Astrocyte of the cerebellum (primary cell): ENCODE results near the gene LAMA2.
A peak's percentile ranks its signal among the peaks of the same experiment; 100 is the strongest.

ENCODE experiments used
- DNase-seq: peaks from one replicate; pipeline ENCODE4 v3.0.0-alpha.2; 2011; ENCODE audit warnings: low read depth
- H3K4me3 ChIP-seq: 2 replicates; pipeline ENCODE4 v1.5.1; 2011; ENCODE audit warnings: mild to moderate bottlenecking, low read depth, low read length, moderate library complexity
- in situ Hi-C: cut with HindIII; loops from 2 replicates; pipeline ENCODE4 v1.10.0; 2017; ENCODE audit warnings: low sequenced_read_pairs
- TF ChIP-seq, protein P1 (sequence below): IDR thresholded peaks from 2 replicates; pipeline ENCODE4 v1.5.1; 2012; ENCODE audit warnings: low read length, low read depth, moderate library complexity, mild to moderate bottlenecking; ENCODE audit errors: missing control alignments

LAMA2 gene

DNA sequence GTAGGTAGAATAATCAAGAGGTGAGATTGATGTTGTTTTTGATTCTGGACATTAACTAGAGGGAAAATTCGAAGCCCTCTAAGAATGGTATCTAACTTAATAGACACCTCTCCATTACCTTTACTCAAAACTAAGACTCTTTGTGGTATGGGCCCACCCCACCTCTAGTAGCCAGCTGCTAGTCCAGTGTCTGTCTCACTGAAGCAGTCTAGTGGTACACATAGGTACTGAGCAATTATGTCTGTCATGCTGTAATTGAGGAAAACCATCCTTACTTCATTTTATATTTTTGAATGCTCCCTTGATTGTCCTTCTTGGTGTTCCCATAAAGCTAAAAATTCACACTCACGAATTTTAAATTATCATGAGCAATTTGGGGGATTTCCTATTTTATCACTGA is 536.4 kb downstream of the LAMA2 start:
- no peak overlapping the region for H3K4me3 ChIP-seq
- TF ChIP-seq, protein P1, sequence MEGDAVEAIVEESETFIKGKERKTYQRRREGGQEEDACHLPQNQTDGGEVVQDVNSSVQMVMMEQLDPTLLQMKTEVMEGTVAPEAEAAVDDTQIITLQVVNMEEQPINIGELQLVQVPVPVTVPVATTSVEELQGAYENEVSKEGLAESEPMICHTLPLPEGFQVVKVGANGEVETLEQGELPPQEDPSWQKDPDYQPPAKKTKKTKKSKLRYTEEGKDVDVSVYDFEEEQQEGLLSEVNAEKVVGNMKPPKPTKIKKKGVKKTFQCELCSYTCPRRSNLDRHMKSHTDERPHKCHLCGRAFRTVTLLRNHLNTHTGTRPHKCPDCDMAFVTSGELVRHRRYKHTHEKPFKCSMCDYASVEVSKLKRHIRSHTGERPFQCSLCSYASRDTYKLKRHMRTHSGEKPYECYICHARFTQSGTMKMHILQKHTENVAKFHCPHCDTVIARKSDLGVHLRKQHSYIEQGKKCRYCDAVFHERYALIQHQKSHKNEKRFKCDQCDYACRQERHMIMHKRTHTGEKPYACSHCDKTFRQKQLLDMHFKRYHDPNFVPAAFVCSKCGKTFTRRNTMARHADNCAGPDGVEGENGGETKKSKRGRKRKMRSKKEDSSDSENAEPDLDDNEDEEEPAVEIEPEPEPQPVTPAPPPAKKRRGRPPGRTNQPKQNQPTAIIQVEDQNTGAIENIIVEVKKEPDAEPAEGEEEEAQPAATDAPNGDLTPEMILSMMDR, result no peak
- no peak for DNase-seq
- in situ Hi-C loops, result no loop called here

DNA sequence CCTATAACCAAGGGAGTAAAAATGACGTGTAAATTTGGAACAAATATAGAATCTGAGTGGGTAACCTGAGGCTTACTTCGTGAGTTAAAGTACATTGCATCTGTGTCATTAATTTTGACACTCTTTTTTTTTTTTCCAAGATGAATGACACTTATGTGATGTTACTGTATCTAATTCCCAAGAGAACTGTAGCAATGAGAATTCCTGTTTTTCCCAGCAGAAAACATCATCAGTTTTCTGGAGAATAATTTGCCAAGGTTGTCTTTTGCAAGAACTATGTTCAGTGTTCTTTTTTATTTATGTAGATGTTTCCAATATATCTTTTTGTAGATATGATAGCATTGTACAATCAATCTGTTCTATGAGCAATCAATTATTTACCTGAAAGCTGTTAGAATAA is 543.4 kb downstream of the LAMA2 start:
- in situ Hi-C loops, result no loop called here
- TF ChIP-seq, protein P1, result no peak
- H3K4me3 ChIP-seq, result no peak overlapping the region
- no peak for DNase-seq

DNA sequence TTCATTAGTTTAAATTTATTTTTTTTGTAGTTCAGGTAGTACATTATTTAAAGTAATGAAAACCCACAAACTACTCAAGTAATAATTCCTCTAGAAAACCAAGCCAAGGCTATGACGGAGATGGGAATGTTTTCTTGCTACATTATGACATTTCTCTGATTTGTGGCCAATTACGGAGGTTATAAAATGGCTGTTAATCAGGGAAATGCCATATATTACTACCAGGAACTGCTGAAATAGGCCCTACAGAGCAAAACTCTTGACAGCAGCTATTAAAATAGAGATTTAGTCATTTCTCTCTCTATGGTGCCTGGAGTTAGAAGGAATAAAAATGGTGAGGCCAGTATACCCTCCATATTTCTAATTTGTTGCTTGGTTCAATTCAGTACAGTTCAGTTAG is 547.0 kb downstream of the LAMA2 start:
- TF ChIP-seq, protein P1, result no peak
- DNase-seq, result no peak
- no peak overlapping the region for H3K4me3 ChIP-seq
- in situ Hi-C loops, result no loop called here

DNA sequence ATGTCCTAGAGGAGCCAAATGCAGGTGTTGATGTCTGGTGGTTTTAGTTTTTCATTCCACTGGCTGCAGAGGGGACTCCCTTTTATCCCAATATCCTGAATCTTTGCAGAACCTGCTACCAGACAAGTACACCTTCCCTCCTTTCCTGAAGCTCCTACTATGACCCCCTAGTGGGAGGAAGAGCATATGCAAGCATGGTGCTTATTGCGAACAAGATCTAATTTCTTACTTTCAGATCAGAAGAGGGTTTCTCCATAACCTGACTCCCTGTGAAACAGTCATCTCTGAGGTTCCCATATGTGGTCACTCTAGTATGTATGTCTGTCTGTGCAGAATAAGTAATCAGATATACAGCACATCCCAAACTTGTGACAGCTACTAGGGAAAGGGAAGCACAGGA is 549.8 kb downstream of the LAMA2 start:
- TF ChIP-seq, protein P1, result peak; percentile 8
- in situ Hi-C loops, result no loop called here
- no peak for DNase-seq
- no peak overlapping the region for H3K4me3 ChIP-seq

DNA sequence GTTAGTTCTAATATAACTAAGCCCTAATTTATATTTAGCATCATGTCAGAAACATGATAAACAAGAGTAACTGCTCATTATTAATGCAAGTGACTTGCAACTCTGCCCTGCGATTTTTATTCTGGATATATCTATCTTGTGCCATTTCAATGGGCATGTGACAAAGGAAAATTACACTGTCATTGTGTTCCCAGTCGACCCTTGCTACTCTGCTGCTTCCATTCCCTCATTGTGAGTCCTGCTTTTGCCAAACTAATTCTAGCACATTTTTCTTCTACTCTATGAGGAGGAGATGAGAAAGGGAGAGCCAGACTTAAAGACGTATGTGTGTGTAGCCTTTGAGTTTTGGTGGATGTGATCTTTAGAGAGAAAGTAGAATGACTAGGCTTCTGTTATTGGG is 551.2 kb downstream of the LAMA2 start:
- in situ Hi-C loops, result no loop called here
- H3K4me3 ChIP-seq, result no peak overlapping the region
- DNase-seq, result no peak
- TF ChIP-seq, protein P1, result no peak

DNA sequence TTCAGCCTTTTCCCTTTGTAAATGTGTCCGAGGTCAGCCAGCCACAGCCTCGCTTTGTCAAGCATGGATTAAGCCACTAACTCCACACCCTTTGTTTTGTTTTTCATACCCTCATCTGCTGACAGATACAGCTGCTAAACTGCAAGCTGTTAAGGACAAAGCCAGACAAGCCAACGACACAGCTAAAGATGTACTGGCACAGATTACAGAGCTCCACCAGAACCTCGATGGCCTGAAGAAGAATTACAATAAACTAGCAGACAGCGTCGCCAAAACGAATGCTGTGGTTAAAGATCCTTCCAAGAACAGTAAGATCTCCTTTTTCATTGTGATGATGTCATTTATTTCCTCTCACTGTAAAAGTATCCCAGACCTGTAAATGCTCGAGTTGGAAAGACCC is 557.8 kb downstream of the LAMA2 start:
- peak; percentile 67 for DNase-seq
- TF ChIP-seq, protein P1, result peak; percentile 26
- no peak overlapping the region for H3K4me3 ChIP-seq
- in situ Hi-C loops, result no loop called here

DNA sequence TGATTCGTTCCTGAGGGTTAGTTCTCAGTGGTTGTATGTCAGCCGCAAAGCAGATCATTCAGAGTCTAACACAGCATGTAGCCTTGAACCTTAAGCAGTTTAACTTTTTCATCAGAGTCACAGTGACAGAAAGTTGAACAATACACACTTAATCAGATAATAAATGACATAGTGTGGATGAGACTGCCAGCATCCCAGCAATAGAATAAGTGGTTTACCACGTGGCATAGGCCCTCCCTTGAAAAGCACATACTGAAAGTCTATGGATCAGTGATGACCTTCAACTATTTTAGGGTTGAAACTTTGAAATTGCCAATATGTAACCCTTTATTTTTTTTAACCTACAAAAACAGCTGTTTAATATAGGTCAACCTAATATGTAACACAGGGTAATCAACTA is 561.7 kb downstream of the LAMA2 start:
- H3K4me3 ChIP-seq, result no peak overlapping the region
- in situ Hi-C loops, result no loop called here
- DNase-seq, result no peak
- TF ChIP-seq, protein P1, result no peak
